ENCODE measurements around the gene PCID2. TPM values are rescaled to one million over a fixed set of nuclear protein-coding genes. Genes with fewer than 3 reads are reported as not detected.

The PCID2 gene
- total and polyA plus RNA-seq, 2 of the 13 experiments (the other 11 are each of a cell fraction or from before 2014, with no cell fraction given), result 65.0 to 111 TPM

- no peaks in the 10 kb centered on the region for H3K27me3 ChIP-seq (ENCODE audit: control insufficient read depth in 1 of 2, insufficient read depth in 2 of 2, low read length in 2 of 2)
- POLR2A ChIA-PET, result interaction anchor here (1.0 to 1.1 kb wide), 4 partner anchors 10 to 96 kb away, joined by 3 to 8 read pairs (median 6); partner anchors contain the start of genes CUL4A and PCID2
- H3K9me3 ChIP-seq (ENCODE audit: low read length), result no peaks in the 10 kb centered on the region
- intact Hi-C loops (cut with micrococcal nuclease; ENCODE audit: unreplicated experiment) (loop anchor here (2.0 kb wide), 1 partner anchor 185 kb away; no protein-coding TSS in a partner anchor), in situ Hi-C loops (cut with HindIII; ENCODE audit: extremely low pct_ligation_motif_present, low pct_unique_long_range_greater_than_20kb) (no loop called here)
- H3K4me3 ChIP-seq (replicated peaks in 1 of 3; ENCODE audit: insufficient read depth in 1 of 3, low read depth in 2 of 3, low read length in 3 of 3), result 0 out of 6 replicates have a peak overlapping the region, but pooled peaks of 1 of the 3 experiments have one; percentile 3
- DNase-seq (ENCODE audit: low spot score) (peak; percentile 84), ATAC-seq (peak; percentile 91), FAIRE-seq (peak; percentile 98)
- H3K36me3 ChIP-seq (replicated peaks in 1 of 2; ENCODE audit: control insufficient read depth in 1 of 2, insufficient read depth in 2 of 2, low read length in 2 of 2), result peaks cover 24 to 58% of the 10 kb centered on the region in 2 experiments
- WGBS (ENCODE audit: low lambda C conversion rate), result 12% methylated on average over 6 of the region's 13 CpGs
- CTCF ChIA-PET (ENCODE audit: low intra/inter-chr PET ratio, low total read pairs), result interaction anchor here (1.1 kb wide), 1 partner anchor 185 kb away, joined by 5 read pairs; no protein-coding TSS in a partner anchor
- BruUV-seq (replicated peaks), result no TSS peak
- H4K20me1 ChIP-seq (ENCODE audit: insufficient read depth, low read length), result peaks cover 46% of the 10 kb centered on the region
- H2AFZ ChIP-seq (ENCODE audit: low read length), result no peak overlapping the region
- H3K27ac ChIP-seq (ENCODE audit: extremely low read length, insufficient read depth, low read length), result peak overlapping the region; percentile 57
- peaks cover 85% of the 10 kb centered on the region for H3K79me2 ChIP-seq (ENCODE audit: insufficient read depth, low read length)
- peak overlapping the region; percentile 47; the same call in 1 of the 2 replicates for H3K9ac ChIP-seq (ENCODE audit: insufficient read depth, low read depth, low read length)
- H3K4me2 ChIP-seq (ENCODE audit: low read depth, low read length), result peak overlapping the region; percentile 44
- H3K4me1 ChIP-seq (ENCODE audit: insufficient read depth, low read length), result peaks cover 58% of the 10 kb centered on the region
- TF ChIP-seq KAT2B (IDR thresholded peaks at IDR 0.05; ENCODE audit: borderline replicate concordance, low read depth, low read length), result no peak
- TF ChIP-seq ZNF549 (CRISPR knock-in tag; IDR thresholded peaks at IDR 0.05), result no peak
- no peak for TF ChIP-seq GMEB1 (CRISPR knock-in tag; IDR thresholded peaks at IDR 0.05; ENCODE audit: borderline replicate concordance)
- TF ChIP-seq PHF20 (CRISPR knock-in tag; IDR thresholded peaks at IDR 0.05), result no peak
- peak; percentile 84 for TF ChIP-seq MED1 (CRISPR knock-in tag; IDR thresholded peaks at IDR 0.05)
- TF ChIP-seq ZNF501 (CRISPR knock-in tag; IDR thresholded peaks at IDR 0.05), result 0 out of 2 replicates have a peak, but pooled peaks have one; percentile 13
- TF ChIP-seq ZSCAN12 (CRISPR knock-in tag; IDR thresholded peaks at IDR 0.05), result no peak
- TF ChIP-seq ZNF335 (CRISPR knock-in tag; IDR thresholded peaks at IDR 0.05), result no peak
- TF ChIP-seq ZKSCAN5 (CRISPR knock-in tag; IDR thresholded peaks at IDR 0.05), result no peak
- no peak for TF ChIP-seq ZNF10 (CRISPR knock-in tag; IDR thresholded peaks at IDR 0.05; ENCODE audit: borderline replicate concordance, low read depth)
- TF ChIP-seq RAD51 (IDR thresholded peaks at IDR 0.05; ENCODE audit: borderline replicate concordance), result peak; percentile 49; the same call in 1 of the 2 replicates
- peak; percentile 43 for TF ChIP-seq TEAD3 (CRISPR knock-in tag; optimal IDR thresholded peaks at IDR 0.05; ENCODE audit: borderline replicate concordance)
- no peak for TF ChIP-seq ZNF841 (CRISPR knock-in tag; IDR thresholded peaks at IDR 0.05; ENCODE audit: borderline replicate concordance)
- 0 out of 2 replicates have a peak, but pooled peaks have one; percentile 63 for TF ChIP-seq SAFB2 (CRISPR knock-in tag; IDR thresholded peaks at IDR 0.05; ENCODE audit: borderline replicate concordance, low read depth)
- no peak for TF ChIP-seq ZNF784 (CRISPR knock-in tag; IDR thresholded peaks at IDR 0.05; ENCODE audit: borderline replicate concordance)
- peak; percentile 90; the same call in 1 of the 2 replicates for TF ChIP-seq ESRRA (CRISPR knock-in tag; IDR thresholded peaks at IDR 0.05; ENCODE audit: low read depth)
- TF ChIP-seq ZFP62 (CRISPR knock-in tag; IDR thresholded peaks at IDR 0.05), result no peak
- no peak for TF ChIP-seq WIZ (CRISPR knock-in tag; IDR thresholded peaks at IDR 0.05)
- TF ChIP-seq ZNF414 (CRISPR knock-in tag; IDR thresholded peaks at IDR 0.05), result no peak
- no peak for TF ChIP-seq KDM6A (CRISPR knock-in tag; IDR thresholded peaks at IDR 0.05; ENCODE audit: low read depth)
- no peak for TF ChIP-seq NFRKB (IDR thresholded peaks at IDR 0.05)
- no peak; the same call in 1 of the 2 replicates for TF ChIP-seq BRF2 (CRISPR knock-in tag; IDR thresholded peaks at IDR 0.05)
- TF ChIP-seq ZNF850 (CRISPR knock-in tag; conservative IDR thresholded peaks at IDR 0.05), result no peak
Observed at GRCh38 chr13:113220141-113220598, 11.7 kb upstream of the PCID2 start.

Data from HepG2 (cell line).